MM.1S (cell line): ENCODE measurements around the gene C11orf91.

Source experiments
- EZH2phosphoT487 ChIP-seq: fragments of 300-600 bp; sonication (generic); IDR thresholded peaks from 2 replicates; pipeline ENCODE4 v1.6.1; 2018; ENCODE audit warnings: antibody characterized with exemption, low read length
- TF ChIP-seq, protein P1 (sequence below): fragments of 300-600 bp; sonication (generic); IDR thresholded peaks from 2 replicates; pipeline ENCODE4 v1.5.1; 2016; ENCODE audit warnings: antibody characterized with exemption, low read length, mixed read lengths

GRCh38 chr11:33656768-33657167 is 43.9 kb downstream of the C11orf91 start:
- no peak for TF ChIP-seq EZH2phosphoT487
- TF ChIP-seq, protein P1, sequence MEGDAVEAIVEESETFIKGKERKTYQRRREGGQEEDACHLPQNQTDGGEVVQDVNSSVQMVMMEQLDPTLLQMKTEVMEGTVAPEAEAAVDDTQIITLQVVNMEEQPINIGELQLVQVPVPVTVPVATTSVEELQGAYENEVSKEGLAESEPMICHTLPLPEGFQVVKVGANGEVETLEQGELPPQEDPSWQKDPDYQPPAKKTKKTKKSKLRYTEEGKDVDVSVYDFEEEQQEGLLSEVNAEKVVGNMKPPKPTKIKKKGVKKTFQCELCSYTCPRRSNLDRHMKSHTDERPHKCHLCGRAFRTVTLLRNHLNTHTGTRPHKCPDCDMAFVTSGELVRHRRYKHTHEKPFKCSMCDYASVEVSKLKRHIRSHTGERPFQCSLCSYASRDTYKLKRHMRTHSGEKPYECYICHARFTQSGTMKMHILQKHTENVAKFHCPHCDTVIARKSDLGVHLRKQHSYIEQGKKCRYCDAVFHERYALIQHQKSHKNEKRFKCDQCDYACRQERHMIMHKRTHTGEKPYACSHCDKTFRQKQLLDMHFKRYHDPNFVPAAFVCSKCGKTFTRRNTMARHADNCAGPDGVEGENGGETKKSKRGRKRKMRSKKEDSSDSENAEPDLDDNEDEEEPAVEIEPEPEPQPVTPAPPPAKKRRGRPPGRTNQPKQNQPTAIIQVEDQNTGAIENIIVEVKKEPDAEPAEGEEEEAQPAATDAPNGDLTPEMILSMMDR: no peak
